Peyer's patch (tissue), 4 donors: ENCODE measurements around the gene SLC22A24.

ENCODE experiments used
- CTCF ChIP-seq, 6 experiments: fragments of 450-650 bp in 4 of 6; fragments of 200-600 bp in 2 of 6; sonication (generic) in 1 of 6; IDR thresholded peaks; one replicate each; pipeline ENCODE4 v1.5.1; 2017 to 2019; ENCODE audit warnings: antibody characterized with exemption in 6 of 6, mild to moderate bottlenecking in 3 of 6, moderate library complexity in 1 of 6
- POLR2A ChIP-seq, 2 donors: fragments of 450-650 bp; IDR thresholded peaks; one replicate each; pipeline ENCODE4 v1.5.1; 2017; ENCODE audit warnings: antibody characterized with exemption in 2 of 2, mild to moderate bottlenecking in 2 of 2, moderate library complexity in 2 of 2

GRCh38 chr11:63144121-63144520 is at the start of gene SLC22A24:
- TF ChIP-seq CTCF (IDR thresholded peaks at IDR 0.05) = no peak
- TF ChIP-seq POLR2A (IDR thresholded peaks at IDR 0.05) = no peak
